ENCODE results near the gene ATP11A. TPM values are rescaled to one million over a fixed set of nuclear protein-coding genes. Genes with fewer than 3 reads are reported as not detected.
A peak's percentile ranks its signal among the peaks of the same experiment; 100 is the strongest.

Gene ATP11A
- total RNA-seq, 2 donors from 2014 or later, result 122 to 140 TPM

DNA sequence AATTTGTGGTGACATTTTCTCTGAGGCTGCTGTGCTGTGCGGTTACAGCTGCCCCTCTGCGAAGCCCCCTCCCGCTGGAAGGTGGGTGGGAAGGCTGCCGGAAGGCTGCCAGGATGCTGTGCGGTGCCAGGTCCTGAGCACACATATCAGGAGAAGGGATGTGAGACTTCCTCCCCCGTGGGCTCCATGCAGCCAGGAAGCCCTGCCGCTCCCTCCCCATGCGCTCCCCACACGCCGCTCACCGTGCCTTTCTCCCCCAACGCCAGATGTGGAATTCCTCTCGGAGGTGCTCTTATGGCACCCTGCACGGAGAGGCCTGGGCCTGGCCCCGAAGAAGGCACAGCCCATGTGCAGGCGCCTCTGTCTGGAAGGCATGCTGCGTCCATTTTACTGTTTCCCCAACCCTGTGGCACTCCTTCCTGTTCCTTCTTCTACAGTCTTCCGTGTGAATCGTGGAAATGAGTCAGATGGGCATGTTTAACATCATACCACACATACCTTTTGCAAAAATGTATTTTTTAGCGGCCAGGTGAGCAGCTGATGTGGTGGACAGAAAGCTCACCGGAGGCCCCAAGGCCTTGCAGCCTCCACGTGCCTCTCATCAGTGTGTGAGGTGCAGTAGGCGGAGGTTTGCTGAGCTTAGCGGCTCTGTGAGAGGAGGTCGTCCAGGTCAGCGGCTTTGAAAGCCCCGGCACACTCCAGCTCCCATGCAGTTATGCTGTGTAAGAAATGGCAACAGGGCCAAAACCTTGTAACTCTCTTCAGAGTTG lies 88.0 kb downstream of the ATP11A start:
- Histone ChIP-seq H3K27ac (ENCODE audit: low read depth, low read length) (no peak overlapping the region), H3K4me1 (ENCODE audit: control insufficient read depth, insufficient read depth, low read length) (no peaks in the 10 kb centered on the region), H3K9me3 (ENCODE audit: control insufficient read depth, low read length) (no peaks in the 10 kb centered on the region), H3K27me3 (ENCODE audit: control insufficient read depth, insufficient read depth, low read length, poor library complexity, severe bottlenecking) (no peaks in the 10 kb centered on the region), H3K36me3 (ENCODE audit: control insufficient read depth, insufficient read depth, low read length) (peaks cover 7% of the 10 kb centered on the region), H3K4me3 (ENCODE audit: low read length) (no peak overlapping the region), H3K9ac (ENCODE audit: extremely low read depth, low read length, poor library complexity, severe bottlenecking) (no peak overlapping the region)
- Mint-ChIP-seq H3K27me3 (ENCODE audit: insufficient read depth) (no peaks in the 10 kb centered on the region), H3K27ac (peak overlapping the region; percentile 30), H3K4me3 (no peak overlapping the region), H3K4me1 (peaks cover 12% of the 10 kb centered on the region), H3K9me3 (peaks cover 6% of the 10 kb centered on the region), H3K36me3 (ENCODE audit: low read depth) (peaks cover 14% of the 10 kb centered on the region)
- peak; percentile 29 for DNase-seq
- WGBS, 2 experiments (ENCODE audit: insufficient coverage in 1 of 2, insufficient read length in 1 of 2), result 93 to 94% methylated on average over 21 to 27 of the region's 27 CpGs
- no peak for TF ChIP-seq CTCF (conservative IDR thresholded peaks at IDR 0.05)

GRCh38 chr13:112779856-112780604 lies 90.2 kb downstream of the ATP11A start:
- Histone ChIP-seq H3K27ac (ENCODE audit: low read depth, low read length) (no peak overlapping the region), H3K4me1 (ENCODE audit: control insufficient read depth, insufficient read depth, low read length) (no peaks in the 10 kb centered on the region), H3K27me3 (ENCODE audit: control insufficient read depth, insufficient read depth, low read length, poor library complexity, severe bottlenecking) (no peaks in the 10 kb centered on the region), H3K4me3 (ENCODE audit: low read length) (no peak overlapping the region), H3K9ac (ENCODE audit: extremely low read depth, low read length, poor library complexity, severe bottlenecking) (peak overlapping the region; percentile 2), H3K36me3 (ENCODE audit: control insufficient read depth, insufficient read depth, low read length) (peaks cover 9% of the 10 kb centered on the region), H3K9me3 (ENCODE audit: control insufficient read depth, low read length) (no peaks in the 10 kb centered on the region)
- H3K9me3 Mint-ChIP-seq, result peaks cover 6% of the 10 kb centered on the region
- DNase-seq, result no peak
- H3K4me3 Mint-ChIP-seq, result no peak overlapping the region
- no peaks in the 10 kb centered on the region for H3K27me3 Mint-ChIP-seq (ENCODE audit: insufficient read depth)
- H3K4me1 Mint-ChIP-seq, result peaks cover 12% of the 10 kb centered on the region
- TF ChIP-seq CTCF (conservative IDR thresholded peaks at IDR 0.05), result no peak
- peaks cover 27% of the 10 kb centered on the region for H3K36me3 Mint-ChIP-seq (ENCODE audit: low read depth)
- 84 to 89% methylated on average over 20 to 23 of the region's 23 CpGs for WGBS, 2 experiments (ENCODE audit: insufficient coverage in 1 of 2, insufficient read length in 1 of 2)
- H3K27ac Mint-ChIP-seq, result peak overlapping the region; percentile 93

DNA sequence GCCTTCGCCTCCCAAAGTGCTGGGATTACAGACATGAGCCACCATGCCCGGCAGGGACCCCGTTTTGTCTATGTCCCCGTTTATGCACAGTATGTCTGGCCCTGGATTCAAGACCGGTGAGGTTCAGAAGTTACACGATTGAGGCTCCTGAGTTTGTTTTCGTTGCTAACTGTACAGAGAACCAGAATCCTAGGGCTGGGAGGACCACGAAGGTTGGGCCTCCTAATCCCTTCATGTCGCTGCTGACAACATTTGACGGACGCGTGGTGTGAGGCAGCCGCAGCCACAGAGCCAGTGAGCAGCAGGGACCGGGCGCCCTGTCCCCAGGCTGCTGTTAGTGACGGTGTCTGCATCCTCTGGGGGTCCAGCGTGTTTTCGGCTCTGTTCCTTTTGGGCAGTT lies 91.4 kb downstream of the ATP11A start:
- no peaks in the 10 kb centered on the region for H3K27me3 Mint-ChIP-seq (ENCODE audit: insufficient read depth)
- Histone ChIP-seq H3K4me1 (ENCODE audit: control insufficient read depth, insufficient read depth, low read length) (no peaks in the 10 kb centered on the region), H3K9ac (ENCODE audit: extremely low read depth, low read length, poor library complexity, severe bottlenecking) (no peak overlapping the region), H3K36me3 (ENCODE audit: control insufficient read depth, insufficient read depth, low read length) (peaks cover 18% of the 10 kb centered on the region), H3K27ac (ENCODE audit: low read depth, low read length) (no peak overlapping the region), H3K27me3 (ENCODE audit: control insufficient read depth, insufficient read depth, low read length, poor library complexity, severe bottlenecking) (no peaks in the 10 kb centered on the region), H3K4me3 (ENCODE audit: low read length) (no peak overlapping the region), H3K9me3 (ENCODE audit: control insufficient read depth, low read length) (no peaks in the 10 kb centered on the region)
- no peak for TF ChIP-seq CTCF (conservative IDR thresholded peaks at IDR 0.05)
- no peak overlapping the region for H3K4me3 Mint-ChIP-seq
- peaks cover 11% of the 10 kb centered on the region for H3K9me3 Mint-ChIP-seq
- H3K27ac Mint-ChIP-seq, result no peak overlapping the region
- peaks cover 35% of the 10 kb centered on the region for H3K36me3 Mint-ChIP-seq (ENCODE audit: low read depth)
- WGBS, 2 experiments (ENCODE audit: insufficient coverage in 1 of 2, insufficient read length in 1 of 2), result 92 to 94% methylated on average over 9 to 18 of the region's 18 CpGs
- DNase-seq, result no peak
- peaks cover 12% of the 10 kb centered on the region for H3K4me1 Mint-ChIP-seq

Measured in endodermal cell (in vitro differentiated cells).